ENCODE measurements around the gene CFHR1.
"Not testable (repeated sequence)": the region's sequence is repeated elsewhere in the genome, so short reads cannot be mapped to it uniquely, and the experiment has no call there.

The CFHR1 gene

DNA sequence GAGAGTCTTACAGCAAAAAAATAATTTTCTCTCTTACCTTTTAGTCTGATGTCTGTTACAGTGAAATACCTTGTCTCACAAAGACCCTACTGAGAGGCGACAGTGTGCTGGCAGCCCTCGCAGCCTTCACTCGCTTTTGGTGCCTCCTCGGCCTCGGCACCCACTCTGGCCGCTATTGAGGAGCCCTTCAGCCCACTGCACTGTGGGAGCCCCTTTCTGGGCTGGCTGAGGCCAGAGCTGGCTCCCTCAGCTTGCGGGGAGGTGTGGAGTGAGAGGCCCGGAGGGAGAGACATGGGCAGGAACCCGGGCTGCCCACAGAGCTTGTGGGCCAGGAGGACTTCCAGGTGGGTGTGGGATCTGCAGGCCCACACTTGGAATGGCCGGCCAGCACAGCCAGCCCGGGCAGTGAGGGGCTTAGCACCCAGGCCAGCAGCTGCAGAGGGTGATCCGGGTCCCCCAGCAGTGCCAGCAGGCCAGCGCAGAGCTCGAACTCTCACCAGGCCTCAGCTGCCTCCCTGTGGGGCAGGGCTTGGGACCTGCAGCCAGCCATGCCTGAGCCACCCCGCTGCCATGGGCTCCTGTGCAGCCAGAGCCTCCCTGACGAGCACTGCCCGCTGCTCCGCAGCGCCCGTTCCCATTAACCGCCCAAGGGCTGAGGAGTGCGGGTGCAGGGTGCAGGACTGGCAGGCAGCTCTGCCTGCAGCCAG lies 10.8 kb upstream of the CFHR1 start:
- H3K4me1 ChIP-seq (ENCODE audit: control insufficient read depth in 5 of 5, insufficient read depth in 5 of 5, low read length in 5 of 5) = no peaks in the 10 kb centered on the region
- no peak overlapping the region for H3K4me3 ChIP-seq (ENCODE audit: low read depth in 1 of 5, low read length in 5 of 5)
- H3K36me3 ChIP-seq (ENCODE audit: control insufficient read depth in 5 of 5, insufficient read depth in 5 of 5, low read length in 5 of 5) = no peaks in the 10 kb centered on the region
- H3K27ac ChIP-seq (ENCODE audit: low read depth, low read length) = no peak overlapping the region
- H3K9me3 ChIP-seq (ENCODE audit: control insufficient read depth in 5 of 5, low read length in 5 of 5) = no peaks in the 10 kb centered on the region
- H3K27me3 ChIP-seq (ENCODE audit: control insufficient read depth in 5 of 5, insufficient read depth in 4 of 5, low read length in 5 of 5) = peaks cover 0 to 3% (median 0%) of the 10 kb centered on the region in 5 donors
- no peak overlapping the region for H3K9ac ChIP-seq (ENCODE audit: low read length in 5 of 5)

DNA sequence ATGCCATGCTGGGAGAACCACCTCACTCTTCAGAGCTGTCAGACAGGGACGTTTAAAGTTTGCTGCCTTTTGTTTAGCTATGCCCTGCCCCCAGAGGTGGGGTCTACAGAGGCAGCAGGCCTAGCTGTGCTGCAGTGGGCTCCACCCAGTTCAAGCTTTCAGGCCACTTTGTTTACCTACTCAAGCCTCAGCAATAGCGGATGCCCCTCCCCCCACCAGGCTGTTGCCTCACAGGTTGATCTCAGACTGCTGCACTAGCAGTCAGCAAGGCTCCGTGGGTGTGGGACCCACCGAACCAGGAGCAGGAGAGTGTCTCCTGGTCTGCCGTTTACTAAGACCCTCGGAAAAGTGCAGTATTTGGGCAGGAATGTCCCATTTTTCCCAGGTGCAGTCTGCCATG lies 2.1 kb upstream of the CFHR1 start:
- H3K9ac ChIP-seq (ENCODE audit: low read length in 5 of 5); H3K9me3 ChIP-seq (ENCODE audit: control insufficient read depth in 5 of 5, low read length in 5 of 5); H3K4me1 ChIP-seq (ENCODE audit: control insufficient read depth in 5 of 5, insufficient read depth in 5 of 5, low read length in 5 of 5); H3K27ac ChIP-seq (ENCODE audit: low read depth, low read length); H3K36me3 ChIP-seq (ENCODE audit: control insufficient read depth in 5 of 5, insufficient read depth in 5 of 5, low read length in 5 of 5); H3K4me3 ChIP-seq (ENCODE audit: low read depth in 1 of 5, low read length in 5 of 5); H3K27me3 ChIP-seq (ENCODE audit: control insufficient read depth in 5 of 5, insufficient read depth in 4 of 5, low read length in 5 of 5): not testable (repeated sequence)

DNA sequence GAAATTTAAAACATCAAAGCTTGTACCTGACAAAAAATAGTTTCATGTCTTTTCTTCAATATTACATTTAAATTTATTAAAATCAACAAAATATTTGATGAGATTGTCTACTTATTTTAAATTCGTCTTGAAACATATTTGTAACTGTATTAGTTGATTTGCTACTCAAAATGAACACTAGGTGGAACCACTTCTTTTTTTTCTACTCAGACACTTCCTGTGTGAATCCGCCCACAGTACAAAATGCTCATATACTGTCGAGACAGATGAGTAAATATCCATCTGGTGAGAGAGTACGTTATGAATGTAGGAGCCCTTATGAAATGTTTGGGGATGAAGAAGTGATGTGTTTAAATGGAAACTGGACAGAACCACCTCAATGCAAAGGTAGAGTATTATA lies 8.3 kb downstream of the CFHR1 start:
- not testable (repeated sequence) for H3K27me3 ChIP-seq (ENCODE audit: control insufficient read depth in 5 of 5, insufficient read depth in 4 of 5, low read length in 5 of 5); H3K4me3 ChIP-seq (ENCODE audit: low read depth in 1 of 5, low read length in 5 of 5); H3K36me3 ChIP-seq (ENCODE audit: control insufficient read depth in 5 of 5, insufficient read depth in 5 of 5, low read length in 5 of 5); H3K9me3 ChIP-seq (ENCODE audit: control insufficient read depth in 5 of 5, low read length in 5 of 5); H3K9ac ChIP-seq (ENCODE audit: low read length in 5 of 5); H3K4me1 ChIP-seq (ENCODE audit: control insufficient read depth in 5 of 5, insufficient read depth in 5 of 5, low read length in 5 of 5); H3K27ac ChIP-seq (ENCODE audit: low read depth, low read length)

DNA sequence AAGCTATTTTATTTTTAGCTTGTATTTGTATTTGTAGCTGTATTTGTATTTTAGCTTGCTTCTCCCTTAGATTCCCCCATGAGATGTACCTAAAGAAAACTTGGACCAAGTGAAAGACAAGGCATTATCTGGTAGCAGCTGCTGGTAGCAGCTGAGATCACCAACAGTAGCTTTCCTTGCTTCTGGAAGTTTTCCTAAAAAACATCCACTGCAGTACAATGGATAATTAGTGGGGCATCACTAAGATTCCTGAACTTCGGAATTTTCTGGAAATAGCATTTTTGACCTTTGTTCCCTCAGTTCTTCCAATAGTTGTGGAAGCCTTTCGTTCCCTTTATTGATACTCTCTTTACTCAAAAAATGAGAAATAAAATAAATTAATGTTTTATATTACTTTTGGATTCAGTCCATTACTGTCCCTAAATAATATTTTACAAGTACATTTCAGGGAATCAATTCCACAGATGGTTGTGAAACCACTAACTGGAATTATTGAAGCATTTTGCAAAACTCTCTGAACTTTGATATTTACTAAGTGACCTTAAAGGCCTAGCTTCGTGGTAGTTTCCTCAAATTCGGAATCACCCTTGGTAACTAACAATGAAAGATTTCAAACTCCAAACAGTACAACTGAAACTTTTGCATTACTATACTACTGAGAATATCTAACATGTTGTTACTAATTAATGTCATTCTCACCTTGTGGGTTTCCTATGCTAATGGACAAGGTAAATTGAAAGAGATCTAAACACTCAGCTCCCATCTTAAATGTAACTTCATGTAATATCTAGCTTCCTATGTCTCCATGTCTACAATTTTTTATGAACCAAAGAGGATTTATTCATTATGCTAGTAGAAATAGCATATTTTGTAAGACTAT lies 30.3 kb downstream of the CFHR1 start:
- H3K27ac ChIP-seq (ENCODE audit: low read depth, low read length); H3K4me1 ChIP-seq (ENCODE audit: control insufficient read depth in 5 of 5, insufficient read depth in 5 of 5, low read length in 5 of 5); H3K27me3 ChIP-seq (ENCODE audit: control insufficient read depth in 5 of 5, insufficient read depth in 4 of 5, low read length in 5 of 5); H3K9me3 ChIP-seq (ENCODE audit: control insufficient read depth in 5 of 5, low read length in 5 of 5); H3K9ac ChIP-seq (ENCODE audit: low read length in 5 of 5); H3K4me3 ChIP-seq (ENCODE audit: low read depth in 1 of 5, low read length in 5 of 5); H3K36me3 ChIP-seq (ENCODE audit: control insufficient read depth in 5 of 5, insufficient read depth in 5 of 5, low read length in 5 of 5): not testable (repeated sequence)

DNA sequence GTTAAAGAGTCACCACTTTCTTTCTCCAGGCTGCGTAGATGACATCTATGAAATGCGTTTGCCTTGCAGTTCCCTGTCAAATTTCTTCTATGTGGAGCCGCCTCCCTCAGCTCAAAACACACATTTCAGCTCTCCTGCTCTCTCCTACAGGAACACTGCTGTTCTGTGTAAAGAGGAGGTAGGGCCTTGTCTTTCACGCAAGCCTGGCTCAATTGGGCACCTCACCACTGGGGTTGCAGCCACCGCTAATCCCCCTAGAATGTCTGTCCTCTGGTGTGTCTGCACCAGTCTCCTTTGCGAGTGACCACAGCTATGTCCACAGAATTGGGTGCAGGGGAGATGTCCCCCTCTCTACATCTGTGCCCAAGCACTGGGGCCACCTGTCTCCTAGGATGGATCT lies 36.5 kb downstream of the CFHR1 start:
- Histone ChIP-seq H3K4me3 (ENCODE audit: low read depth in 1 of 5, low read length in 5 of 5) (no peak overlapping the region), H3K27ac (ENCODE audit: low read depth, low read length) (no peak overlapping the region), H3K4me1 (ENCODE audit: control insufficient read depth in 5 of 5, insufficient read depth in 5 of 5, low read length in 5 of 5) (no peaks in the 10 kb centered on the region), H3K36me3 (ENCODE audit: control insufficient read depth in 5 of 5, insufficient read depth in 5 of 5, low read length in 5 of 5) (no peaks in the 10 kb centered on the region), H3K9me3 (ENCODE audit: control insufficient read depth in 5 of 5, low read length in 5 of 5) (no peaks in the 10 kb centered on the region), H3K9ac (ENCODE audit: low read length in 5 of 5) (no peak overlapping the region), H3K27me3 (ENCODE audit: control insufficient read depth in 5 of 5, insufficient read depth in 4 of 5, low read length in 5 of 5) (no peaks in the 10 kb centered on the region)

DNA sequence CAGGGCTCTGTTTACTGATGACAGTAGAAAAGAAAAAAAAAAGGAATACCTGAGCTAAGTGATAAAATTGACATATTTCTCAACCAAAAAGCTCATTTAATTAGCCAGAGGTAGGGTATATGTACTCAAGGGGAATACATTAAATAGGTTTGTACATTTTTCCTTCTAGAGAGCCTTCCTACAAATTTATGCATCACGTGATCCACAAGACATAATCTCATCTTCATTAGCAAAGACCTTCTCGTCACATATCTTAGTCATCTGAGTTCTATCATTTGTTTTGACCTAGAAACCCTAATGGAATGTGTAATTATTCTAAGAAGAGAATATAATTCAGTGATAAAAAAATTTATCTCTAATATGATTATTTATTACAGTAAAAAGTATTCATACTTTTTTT lies 37.7 kb downstream of the CFHR1 start:
- peaks cover 0 to 3% (median 0%) of the 10 kb centered on the region in 5 donors for H3K9me3 ChIP-seq (ENCODE audit: control insufficient read depth in 5 of 5, low read length in 5 of 5)
- H3K27ac ChIP-seq (ENCODE audit: low read depth, low read length) = no peak overlapping the region

DNA sequence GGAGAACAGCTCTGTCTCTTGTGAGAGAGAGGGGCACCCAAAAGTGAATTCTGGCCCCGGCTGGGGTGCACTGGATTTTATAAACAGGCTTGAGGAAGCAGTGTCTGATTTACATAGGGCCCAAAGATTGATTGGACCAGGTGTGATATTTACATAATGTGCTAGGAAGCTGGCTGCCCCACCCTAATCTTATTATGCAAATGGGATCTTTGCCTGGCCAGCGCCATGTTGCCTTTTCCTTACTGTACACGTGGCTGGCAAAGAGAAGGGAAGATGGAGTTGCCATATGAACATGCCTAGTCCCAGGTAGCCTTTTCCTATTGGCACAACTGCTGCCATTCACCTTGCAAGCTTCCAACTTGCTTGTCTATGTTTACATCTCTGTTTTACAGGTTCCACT lies 39.3 kb downstream of the CFHR1 start:
- Histone ChIP-seq H3K36me3 (ENCODE audit: control insufficient read depth in 5 of 5, insufficient read depth in 5 of 5, low read length in 5 of 5) (no peaks in the 10 kb centered on the region), H3K27ac (ENCODE audit: low read depth, low read length) (no peak overlapping the region), H3K9ac (ENCODE audit: low read length in 5 of 5) (no peak overlapping the region), H3K4me3 (ENCODE audit: low read depth in 1 of 5, low read length in 5 of 5) (no peak overlapping the region), H3K9me3 (ENCODE audit: control insufficient read depth in 5 of 5, low read length in 5 of 5) (peaks cover 0 to 8% (median 0%) of the 10 kb centered on the region in 5 donors), H3K27me3 (ENCODE audit: control insufficient read depth in 5 of 5, insufficient read depth in 4 of 5, low read length in 5 of 5) (no peaks in the 10 kb centered on the region), H3K4me1 (ENCODE audit: control insufficient read depth in 5 of 5, insufficient read depth in 5 of 5, low read length in 5 of 5) (no peaks in the 10 kb centered on the region)

More for the DNA sequence above, 37.7 kb downstream of the CFHR1 start:
- H3K9ac ChIP-seq (ENCODE audit: low read length in 5 of 5) = no peak overlapping the region
- H3K4me3 ChIP-seq (ENCODE audit: low read depth in 1 of 5, low read length in 5 of 5) = no peak overlapping the region
- no peaks in the 10 kb centered on the region for H3K4me1 ChIP-seq (ENCODE audit: control insufficient read depth in 5 of 5, insufficient read depth in 5 of 5, low read length in 5 of 5)
- no peaks in the 10 kb centered on the region for H3K27me3 ChIP-seq (ENCODE audit: control insufficient read depth in 5 of 5, insufficient read depth in 4 of 5, low read length in 5 of 5)
- no peaks in the 10 kb centered on the region for H3K36me3 ChIP-seq (ENCODE audit: control insufficient read depth in 5 of 5, insufficient read depth in 5 of 5, low read length in 5 of 5)

DNA sequence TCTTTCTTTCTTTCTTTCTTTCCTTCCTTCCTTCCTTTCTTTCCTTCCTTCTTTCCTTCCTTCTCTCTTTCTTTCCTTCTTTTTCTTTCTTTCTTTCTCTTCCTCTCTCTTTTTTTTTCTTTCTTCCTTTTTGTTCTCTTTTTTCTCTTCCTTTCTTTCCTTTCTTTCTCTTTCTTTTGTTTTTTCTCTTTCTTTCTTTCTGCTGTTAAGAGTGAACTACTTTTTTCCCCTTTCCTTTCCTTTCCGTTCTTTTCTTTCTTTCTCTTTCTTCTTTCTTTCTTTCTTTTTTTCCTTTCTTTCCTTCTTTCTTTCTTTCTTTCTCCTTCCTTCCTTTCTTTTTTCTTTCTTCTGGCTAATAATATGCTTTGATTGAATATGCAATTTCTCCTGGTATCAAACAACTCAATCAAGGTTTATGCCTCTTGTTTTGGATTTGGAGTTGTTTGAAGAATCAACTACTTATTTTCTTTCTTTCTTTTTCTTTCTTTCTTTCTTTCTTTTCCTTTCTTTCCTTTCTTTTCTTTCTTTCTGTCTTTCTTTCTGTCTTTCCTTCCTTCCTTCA lies 40.9 kb downstream of the CFHR1 start:
- Histone ChIP-seq H3K9ac (ENCODE audit: low read length in 5 of 5) (no peak overlapping the region), H3K27me3 (ENCODE audit: control insufficient read depth in 5 of 5, insufficient read depth in 4 of 5, low read length in 5 of 5) (no peaks in the 10 kb centered on the region), H3K4me3 (ENCODE audit: low read depth in 1 of 5, low read length in 5 of 5) (no peak overlapping the region), H3K4me1 (ENCODE audit: control insufficient read depth in 5 of 5, insufficient read depth in 5 of 5, low read length in 5 of 5) (no peaks in the 10 kb centered on the region), H3K27ac (ENCODE audit: low read depth, low read length) (no peak overlapping the region), H3K36me3 (ENCODE audit: control insufficient read depth in 5 of 5, insufficient read depth in 5 of 5, low read length in 5 of 5) (no peaks in the 10 kb centered on the region), H3K9me3 (ENCODE audit: control insufficient read depth in 5 of 5, low read length in 5 of 5) (peaks cover 0 to 8% (median 0%) of the 10 kb centered on the region in 5 donors)

DNA sequence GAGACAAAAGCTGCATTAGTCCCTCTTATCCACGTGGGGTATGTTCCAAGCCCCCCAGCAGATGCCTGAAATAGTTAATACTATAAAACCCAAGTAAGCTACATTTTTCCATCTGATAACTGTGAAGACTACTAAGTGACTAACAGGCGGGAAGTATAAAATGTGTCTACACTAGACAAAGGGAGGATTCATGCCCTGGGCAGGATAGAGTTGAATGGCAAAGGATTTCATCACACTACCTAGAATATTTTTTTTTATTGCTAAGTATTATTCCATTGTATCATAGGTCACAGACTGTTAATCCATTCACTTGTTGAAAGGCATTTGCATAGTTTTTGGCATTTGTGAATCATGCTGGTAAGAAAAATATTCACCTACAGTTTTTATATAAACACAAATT lies 41.9 kb downstream of the CFHR1 start:
- no peaks in the 10 kb centered on the region for H3K4me1 ChIP-seq (ENCODE audit: control insufficient read depth in 5 of 5, insufficient read depth in 5 of 5, low read length in 5 of 5)
- peaks cover 0 to 8% (median 0%) of the 10 kb centered on the region in 5 donors for H3K9me3 ChIP-seq (ENCODE audit: control insufficient read depth in 5 of 5, low read length in 5 of 5)
- no peaks in the 10 kb centered on the region for H3K36me3 ChIP-seq (ENCODE audit: control insufficient read depth in 5 of 5, insufficient read depth in 5 of 5, low read length in 5 of 5)
- H3K27me3 ChIP-seq (ENCODE audit: control insufficient read depth in 5 of 5, insufficient read depth in 4 of 5, low read length in 5 of 5) = no peaks in the 10 kb centered on the region
- H3K9ac ChIP-seq (ENCODE audit: low read length in 5 of 5) = no peak overlapping the region
- no peak overlapping the region for H3K4me3 ChIP-seq (ENCODE audit: low read depth in 1 of 5, low read length in 5 of 5)
- H3K27ac ChIP-seq (ENCODE audit: low read depth, low read length) = no peak overlapping the region

DNA sequence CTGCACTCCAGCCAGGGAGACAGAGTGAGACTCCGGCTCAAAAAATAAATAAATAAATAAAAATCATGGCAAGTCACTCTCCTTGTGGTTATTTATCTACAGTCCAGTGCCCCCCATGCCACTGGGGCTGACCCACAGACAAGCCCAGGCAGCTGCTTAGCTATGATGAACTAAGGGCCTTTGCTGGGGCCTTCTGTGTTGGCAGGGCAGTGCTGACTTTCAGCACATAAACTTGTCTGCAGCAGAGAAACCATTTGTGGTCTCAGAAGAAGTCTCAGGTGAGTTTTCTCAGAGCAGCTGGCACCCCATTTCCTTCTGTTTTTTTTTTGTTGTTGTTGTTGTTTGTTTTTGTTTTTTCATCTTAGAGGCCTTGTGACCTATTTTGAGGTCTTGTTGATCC lies 47.4 kb downstream of the CFHR1 start:
- Histone ChIP-seq H3K9me3 (ENCODE audit: control insufficient read depth in 5 of 5, low read length in 5 of 5) (peaks cover 0 to 7% (median 4%) of the 10 kb centered on the region in 5 donors), H3K9ac (ENCODE audit: low read length in 5 of 5) (no peak overlapping the region), H3K4me1 (ENCODE audit: control insufficient read depth in 5 of 5, insufficient read depth in 5 of 5, low read length in 5 of 5) (no peaks in the 10 kb centered on the region), H3K27ac (ENCODE audit: low read depth, low read length) (no peak overlapping the region), H3K4me3 (ENCODE audit: low read depth in 1 of 5, low read length in 5 of 5) (no peak overlapping the region), H3K27me3 (ENCODE audit: control insufficient read depth in 5 of 5, insufficient read depth in 4 of 5, low read length in 5 of 5) (no peaks in the 10 kb centered on the region), H3K36me3 (ENCODE audit: control insufficient read depth in 5 of 5, insufficient read depth in 5 of 5, low read length in 5 of 5) (no peaks in the 10 kb centered on the region)
